H9 (cell line): Measurements from ENCODE around the gene SHB. TPM values are rescaled to one million over a fixed set of nuclear protein-coding genes. Genes with fewer than 3 reads are reported as not detected.
A peak's percentile ranks its signal among the peaks of the same experiment; 100 is the strongest.

Experiments used
- DNase-seq: peaks from one replicate; pipeline ENCODE4 v3.0.0-alpha.2; 2017
- H2AFZ ChIP-seq: one replicate; pipeline ENCODE4 v1.6.1; 2013; ENCODE audit warnings: mild to moderate bottlenecking, low read length, control low read depth, moderate library complexity
- H2AK5ac ChIP-seq: 2 replicates; pipeline ENCODE4 v1.6.1; 2013; ENCODE audit warnings: low read length, control low read depth, mixed read lengths; ENCODE audit not compliant: insufficient read length
- H2BK120ac ChIP-seq: one replicate; pipeline ENCODE4 v1.6.1; 2013; ENCODE audit warnings: low read depth, mild to moderate bottlenecking, low read length, control low read depth, inconsistent platforms; ENCODE audit not compliant: poor library complexity, severe bottlenecking
- H2BK12ac ChIP-seq: 2 replicates; pipeline ENCODE4 v1.6.1; 2013; ENCODE audit warnings: low read length, control low read depth, mixed read lengths, low read depth; ENCODE audit not compliant: insufficient read length
- H2BK15ac ChIP-seq: 2 replicates; pipeline ENCODE4 v1.6.1; 2013; ENCODE audit warnings: low read depth, low read length, control low read depth
- H2BK20ac ChIP-seq: one replicate; pipeline ENCODE4 v1.6.1; 2013; ENCODE audit warnings: low read depth, mild to moderate bottlenecking, low read length, control low read depth, inconsistent platforms; ENCODE audit not compliant: poor library complexity, severe bottlenecking
- H2BK5ac ChIP-seq: 2 replicates; pipeline ENCODE4 v1.6.1; 2013; ENCODE audit warnings: low read length, control low read depth, mixed read lengths; ENCODE audit not compliant: insufficient read length
- H3K14ac ChIP-seq: 2 replicates; pipeline ENCODE4 v1.6.1; 2013; ENCODE audit warnings: low read length, control low read depth; ENCODE audit not compliant: insufficient read depth
- H3K18ac ChIP-seq: 2 replicates; pipeline ENCODE4 v1.6.1; 2013; ENCODE audit warnings: low read depth, mild to moderate bottlenecking, mixed read lengths, low read length, control low read depth; ENCODE audit not compliant: insufficient read length
- H3K23ac ChIP-seq: 2 replicates; pipeline ENCODE4 v1.6.1; 2013; ENCODE audit warnings: low read length, control low read depth, mixed read lengths, low read depth; ENCODE audit not compliant: insufficient read length
- H3K23me2 ChIP-seq: 2 replicates; pipeline ENCODE4 v1.6.1; 2013; ENCODE audit warnings: low read depth, mild to moderate bottlenecking, mixed read lengths, low read length, control low read depth; ENCODE audit not compliant: insufficient read length, poor library complexity, severe bottlenecking
- H3K27ac ChIP-seq: 2 replicates; pipeline ENCODE4 v1.5.1; 2013; ENCODE audit warnings: low read length, control low read depth, mixed read lengths, low read depth; ENCODE audit not compliant: insufficient read length
- H3K27me3 ChIP-seq: 2 replicates; pipeline ENCODE4 v1.6.1; 2013; ENCODE audit warnings: low read length, control low read depth, inconsistent platforms; ENCODE audit not compliant: insufficient read depth
- H3K4ac ChIP-seq: 2 replicates; pipeline ENCODE4 v1.6.1; 2013; ENCODE audit warnings: low read depth, mild to moderate bottlenecking, control low read depth, inconsistent platforms, low read length, moderate library complexity
- H3K4me1 ChIP-seq: 2 replicates; pipeline ENCODE4 v1.6.1; 2013; ENCODE audit warnings: low read length, control low read depth, inconsistent platforms; ENCODE audit not compliant: insufficient read depth
- H3K4me2 ChIP-seq: 2 replicates; pipeline ENCODE4 v1.6.1; 2013; ENCODE audit warnings: low read length, control low read depth, mixed read lengths; ENCODE audit not compliant: insufficient read length, insufficient read depth
- H3K56ac ChIP-seq: 2 replicates; pipeline ENCODE4 v1.6.1; 2013; ENCODE audit warnings: low read depth, mild to moderate bottlenecking, mixed read lengths, low read length, control low read depth; ENCODE audit not compliant: insufficient read length
- H3K79me1 ChIP-seq: 2 replicates; pipeline ENCODE4 v1.6.1; 2013; ENCODE audit warnings: low read depth, mild to moderate bottlenecking, moderate library complexity, low read length, control low read depth, inconsistent platforms; ENCODE audit not compliant: insufficient read depth, poor library complexity, severe bottlenecking
- H3K79me2 ChIP-seq: 2 replicates; pipeline ENCODE4 v1.6.1; 2013; ENCODE audit warnings: low read length, control low read depth, inconsistent platforms; ENCODE audit not compliant: insufficient read depth
- H3K9ac ChIP-seq: 2 replicates; pipeline ENCODE4 v1.6.1; 2013; ENCODE audit warnings: low read length, control low read depth, mixed read lengths; ENCODE audit not compliant: insufficient read length; ENCODE audit errors: extremely low read depth
- H3K9me3 ChIP-seq: one replicate; pipeline ENCODE4 v1.6.1; 2013; ENCODE audit warnings: low read depth, low read length, inconsistent platforms; ENCODE audit not compliant: control insufficient read depth
- H3T11ph ChIP-seq: one replicate; pipeline ENCODE4 v1.6.1; 2013; ENCODE audit warnings: mild to moderate bottlenecking, low read length, control low read depth, inconsistent platforms
- H4K20me1 ChIP-seq: one replicate; pipeline ENCODE4 v1.6.1; 2013; ENCODE audit not compliant: control insufficient read depth, insufficient read length, insufficient read depth
- H4K5ac ChIP-seq: 2 replicates; pipeline ENCODE4 v1.6.1; 2013; ENCODE audit warnings: low read depth, mild to moderate bottlenecking, mixed read lengths, low read length, control low read depth; ENCODE audit not compliant: insufficient read length
- H4K8ac ChIP-seq: replicated peaks from 2 replicates; pipeline ENCODE4 v1.6.1; 2013; ENCODE audit warnings: low read length, control low read depth, mixed read lengths, low read depth; ENCODE audit not compliant: insufficient read length
- H4K91ac ChIP-seq: 2 replicates; pipeline ENCODE4 v1.6.1; 2013; ENCODE audit warnings: low read depth, mild to moderate bottlenecking, moderate library complexity, mixed read lengths, low read length, control low read depth; ENCODE audit not compliant: insufficient read length
- H3K27ac Mint-ChIP-seq, 3 experiments: 2 replicates in 2 of 3; 3 replicates in 1 of 3; pipeline ENCODE4 v1.8.0; 2020 to 2021; ENCODE audit warnings: mixed read lengths in 3 of 3, mild to moderate bottlenecking in 1 of 3, moderate library complexity in 1 of 3
- H3K27me3 Mint-ChIP-seq: 2 replicates; pipeline ENCODE4 v1.8.0; 2021; ENCODE audit warnings: low read depth, mild to moderate bottlenecking, moderate library complexity, mixed read lengths
- H3K36me3 Mint-ChIP-seq, 3 experiments: 2 replicates in 2 of 3; 3 replicates in 1 of 3; pipeline ENCODE4 v1.8.0; 2020 to 2021; ENCODE audit warnings: low read depth in 3 of 3, mixed read lengths in 3 of 3; ENCODE audit not compliant: insufficient read depth in 1 of 3
- H3K4me1 Mint-ChIP-seq, 2 experiments: 2 replicates each; pipeline ENCODE4 v1.8.0; 2020; ENCODE audit warnings: mixed read lengths in 2 of 2
- H3K4me3 Mint-ChIP-seq, 2 experiments: 2 replicates in 1 of 2; 3 replicates in 1 of 2; pipeline ENCODE4 v1.8.0; 2020 to 2021; ENCODE audit warnings: mild to moderate bottlenecking in 2 of 2, mixed read lengths in 2 of 2, moderate library complexity in 1 of 2
- H3K9me3 Mint-ChIP-seq, 2 experiments: 2 replicates in 1 of 2; 3 replicates in 1 of 2; pipeline ENCODE4 v1.8.0; 2020; ENCODE audit warnings: mild to moderate bottlenecking in 2 of 2, mixed read lengths in 2 of 2, moderate library complexity in 1 of 2
- CTCF ChIP-seq: fragments of 200-600 bp; sonication (generic); conservative IDR thresholded peaks from 3 replicates; pipeline ENCODE4 v1.8.0; 2021; ENCODE audit warnings: antibody characterized with exemption, mild to moderate bottlenecking
- WGBS: extraction: QIAGEN DNeasy Blood & Tissue Kit; methylation state at CpG from one replicate; pipeline ENCODE4 v1.1.7; 2013; ENCODE audit warnings: missing lambda C conversion rate, low lambda C conversion rate, mixed read lengths; ENCODE audit not compliant: insufficient read length; ENCODE audit errors: extremely low coverage; 5-methylcytosine and 5-hydroxymethylcytosine counted together
- total RNA-seq: library from RNA; stranded (reverse); gene quantifications from 2 replicates; pipeline ENCODE4 v1.2.1, GENCODE V29; 2021

The SHB gene
- total RNA-seq, 1 experiment from 2014 or later, result 14.6 TPM

- no peak overlapping the region for H3K14ac ChIP-seq
- no peak overlapping the region for H2AFZ ChIP-seq
- Mint-ChIP-seq H3K27me3 (no peaks in the 10 kb centered on the region), H3K36me3 (peaks cover 3 to 36% (median 26%) of the 10 kb centered on the region in 3 experiments; a peak in 6 of 7 replicates), H3K9me3 (no peaks in the 10 kb centered on the region), H3K4me1 (peaks cover 6% of the 10 kb centered on the region in 2 experiments), H3K4me3 (no peak overlapping the region), H3K27ac (peak overlapping the region in 1 of 3 experiments; percentile 70; a peak in 1 of 7 replicates)
- H2BK5ac ChIP-seq, result no peak overlapping the region
- DNase-seq, result no peak
- no peak for TF ChIP-seq CTCF
- H3K9me3 ChIP-seq, result no peaks in the 10 kb centered on the region
- no peak overlapping the region for H3K23ac ChIP-seq
- no peaks in the 10 kb centered on the region for H3K79me1 ChIP-seq
- H3K27me3 ChIP-seq, result no peaks in the 10 kb centered on the region
- no peaks in the 10 kb centered on the region for H4K20me1 ChIP-seq
- no peak overlapping the region for H3T11ph ChIP-seq
- no peak overlapping the region for H2BK15ac ChIP-seq
- H4K91ac ChIP-seq, result no peak overlapping the region
- no peak overlapping the region for H3K56ac ChIP-seq
- H4K5ac ChIP-seq, result no peak overlapping the region
- no peak overlapping the region for H3K18ac ChIP-seq
- no CpG with 5 or more reads among the region's 5 CpGs for WGBS
- H3K4ac ChIP-seq, result no peak overlapping the region
- H4K8ac ChIP-seq, result no peak overlapping the region
- H3K79me2 ChIP-seq, result no peaks in the 10 kb centered on the region; the same call in 1 of the 2 replicates
- no peak overlapping the region for H2BK20ac ChIP-seq
- H3K23me2 ChIP-seq, result no peaks in the 10 kb centered on the region
- no peak overlapping the region for H2AK5ac ChIP-seq
- no peak overlapping the region for H3K9ac ChIP-seq
- no peak overlapping the region for H3K4me2 ChIP-seq
- no peak overlapping the region for H2BK12ac ChIP-seq
- H3K27ac ChIP-seq, result no peak overlapping the region
- no peaks in the 10 kb centered on the region for H3K4me1 ChIP-seq
- no peak overlapping the region for H2BK120ac ChIP-seq
Observed at GRCh38 chr9:37956423-37956820, 112.6 kb downstream of the SHB start.
